HCT116 (cell line): ENCODE results near the gene KIFC3.
A peak's percentile ranks its signal among the peaks of the same experiment; 100 is the strongest.

Source experiments
- POLR2AphosphoS5 ChIP-seq: IDR thresholded peaks from 2 replicates; pipeline ENCODE4 v1.6.1; 2011; ENCODE audit warnings: mild to moderate bottlenecking, low read depth, low read length, moderate library complexity
- TF ChIP-seq, protein P1 (sequence below), 3 experiments: fragments of 200-600 bp in 1 of 3; sonication (generic) in 1 of 3; IDR thresholded peaks in 2 of 3; conservative IDR thresholded peaks in 1 of 3; 2 replicates each; pipeline ENCODE4 v1.5.1; 2012 to 2017; ENCODE audit warnings: low read depth in 2 of 3, low read length in 2 of 3, antibody characterized with exemption in 1 of 3, borderline replicate concordance in 1 of 3, control low read depth in 1 of 3, mild to moderate bottlenecking in 1 of 3, mixed read lengths in 1 of 3, mixed run types in 1 of 3, moderate library complexity in 1 of 3; ENCODE audit not compliant: insufficient read depth in 1 of 3

DNA sequence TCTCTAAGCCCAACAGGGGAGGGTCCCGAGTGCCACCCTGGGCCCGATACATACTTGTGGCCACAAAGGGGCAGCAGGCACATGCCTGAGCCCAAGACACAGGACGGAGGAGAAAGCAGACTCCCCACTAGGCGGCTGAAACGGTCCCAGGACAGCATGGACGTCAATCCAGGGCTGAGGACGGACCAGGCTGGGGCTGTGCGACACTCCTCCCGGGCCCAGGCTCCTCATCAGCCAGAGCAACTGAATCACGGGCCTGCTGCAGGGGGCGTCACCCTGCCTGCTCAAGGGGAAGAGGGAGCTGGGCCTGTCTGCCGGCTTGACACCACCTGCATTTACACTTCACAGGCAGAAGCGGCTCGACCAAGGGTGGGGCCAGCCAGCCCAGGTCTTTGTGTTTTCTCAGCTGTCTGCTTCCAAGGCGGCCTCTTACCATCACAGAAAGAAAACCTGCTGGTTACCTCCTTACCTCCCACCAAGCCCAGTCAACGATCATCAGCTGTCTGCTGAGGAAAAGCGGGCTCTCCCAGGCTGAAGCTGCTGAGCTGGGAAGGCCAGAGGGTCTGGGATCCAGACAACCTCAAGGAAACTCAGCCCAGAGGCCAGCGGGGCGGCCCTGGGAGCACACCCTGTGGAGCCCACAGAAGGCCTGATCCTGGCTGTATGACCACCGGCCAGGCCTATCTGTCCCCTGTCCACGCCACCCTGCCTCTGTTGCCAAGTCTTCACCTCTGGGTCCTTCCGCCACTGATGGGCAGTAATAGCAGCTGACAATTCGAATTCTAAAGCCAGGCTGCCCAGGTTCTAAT is 26.4 kb downstream of the KIFC3 start:
- TF ChIP-seq, protein P1, sequence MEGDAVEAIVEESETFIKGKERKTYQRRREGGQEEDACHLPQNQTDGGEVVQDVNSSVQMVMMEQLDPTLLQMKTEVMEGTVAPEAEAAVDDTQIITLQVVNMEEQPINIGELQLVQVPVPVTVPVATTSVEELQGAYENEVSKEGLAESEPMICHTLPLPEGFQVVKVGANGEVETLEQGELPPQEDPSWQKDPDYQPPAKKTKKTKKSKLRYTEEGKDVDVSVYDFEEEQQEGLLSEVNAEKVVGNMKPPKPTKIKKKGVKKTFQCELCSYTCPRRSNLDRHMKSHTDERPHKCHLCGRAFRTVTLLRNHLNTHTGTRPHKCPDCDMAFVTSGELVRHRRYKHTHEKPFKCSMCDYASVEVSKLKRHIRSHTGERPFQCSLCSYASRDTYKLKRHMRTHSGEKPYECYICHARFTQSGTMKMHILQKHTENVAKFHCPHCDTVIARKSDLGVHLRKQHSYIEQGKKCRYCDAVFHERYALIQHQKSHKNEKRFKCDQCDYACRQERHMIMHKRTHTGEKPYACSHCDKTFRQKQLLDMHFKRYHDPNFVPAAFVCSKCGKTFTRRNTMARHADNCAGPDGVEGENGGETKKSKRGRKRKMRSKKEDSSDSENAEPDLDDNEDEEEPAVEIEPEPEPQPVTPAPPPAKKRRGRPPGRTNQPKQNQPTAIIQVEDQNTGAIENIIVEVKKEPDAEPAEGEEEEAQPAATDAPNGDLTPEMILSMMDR (IDR thresholded peaks at IDR 0.05 in 2 of 3, conservative IDR thresholded peaks at IDR 0.05 in 1 of 3; ENCODE audit: borderline replicate concordance in 1 of 3, insufficient read depth in 1 of 3, low read depth in 2 of 3, low read length in 2 of 3), result peak; percentile 24 to 60 (median 31); a peak in 4 of 6 replicates
- no peak for TF ChIP-seq POLR2AphosphoS5
